HepG2 (cell line): ENCODE data around the gene SPHK1. TPM values are rescaled to one million over a fixed set of nuclear protein-coding genes. Genes with fewer than 3 reads are reported as not detected.

ENCODE experiments used
- AGO2 ChIP-seq: fragments of 200-400 bp; formaldehyde crosslinking; optimal IDR thresholded peaks from 2 replicates; pipeline ENCODE3; 2017; ENCODE audit warnings: mild to moderate bottlenecking, low read depth, low read length, moderate library complexity
- CBX2 ChIP-seq, 2 experiments: fragments of 200-600 bp in 1 of 2; sonication (generic); formaldehyde crosslinking in 1 of 2; IDR thresholded peaks; 2 replicates each; pipeline versions ENCODE4 v1.7.0 to v1.8.1; 2018 to 2022; ENCODE audit warnings: low read depth in 2 of 2, low read length in 1 of 2, mild to moderate bottlenecking in 1 of 2, missing genetic modification reagents in 1 of 2
- FOXA1 ChIP-seq, 2 experiments: fragments of 450-650 bp in 1 of 2; sonication (generic) in 1 of 2; formaldehyde crosslinking in 1 of 2; IDR thresholded peaks; 2 replicates each; pipeline versions ENCODE4 v1.4.0 to v1.6.1; 2016 to 2020; ENCODE audit warnings: missing genetic modification reagents in 1 of 2
- GABPB1 ChIP-seq: IDR thresholded peaks from 2 replicates; pipeline ENCODE4 v1.6.1; 2016; ENCODE audit warnings: mild to moderate bottlenecking, missing genetic modification reagents, moderate library complexity, missing compliant biosample characterization
- GFI1 ChIP-seq: sonication (generic); formaldehyde crosslinking; IDR thresholded peaks from 2 replicates; pipeline ENCODE4 v1.5.0; 2020; ENCODE audit warnings: missing genetic modification reagents, mild to moderate bottlenecking, borderline replicate concordance
- HDAC6 ChIP-seq: fragments of 200-600 bp; sonication (generic); IDR thresholded peaks from 2 replicates; pipeline ENCODE4 v1.7.0; 2017; ENCODE audit warnings: mild to moderate bottlenecking, antibody characterized with exemption, low read length, low read depth
- NRL ChIP-seq: sonication (generic); formaldehyde crosslinking; IDR thresholded peaks from 2 replicates; pipeline ENCODE4 v1.5.0; 2020; ENCODE audit warnings: missing genetic modification reagents, mild to moderate bottlenecking, moderate library complexity, borderline replicate concordance
- PHF20 ChIP-seq: sonication (generic); formaldehyde crosslinking; IDR thresholded peaks from 2 replicates; pipeline ENCODE4 v1.5.0; 2020; ENCODE audit warnings: mild to moderate bottlenecking, missing genetic modification reagents
- SETDB1 ChIP-seq: sonication (generic); formaldehyde crosslinking; IDR thresholded peaks from 2 replicates; pipeline ENCODE4 v1.5.1; 2020; ENCODE audit warnings: missing genetic modification reagents, mild to moderate bottlenecking, borderline replicate concordance
- SNAPC5 ChIP-seq: sonication (generic); formaldehyde crosslinking; IDR thresholded peaks from 2 replicates; pipeline ENCODE4 v1.8.1; 2023; ENCODE audit warnings: mild to moderate bottlenecking, missing genetic modification reagents, borderline replicate concordance
- TFE3 ChIP-seq: IDR thresholded peaks from 2 replicates; pipeline ENCODE4 v1.6.1; 2016
- TP53 ChIP-seq: sonication (generic); formaldehyde crosslinking; conservative IDR thresholded peaks from 2 replicates; pipeline ENCODE4 v1.4.0; 2020; ENCODE audit warnings: missing genetic modification reagents
- ZBTB20 ChIP-seq: sonication (generic); formaldehyde crosslinking; IDR thresholded peaks from 2 replicates; pipeline ENCODE4 v1.8.1; 2023; ENCODE audit warnings: missing genetic modification reagents, low read depth, mild to moderate bottlenecking, borderline replicate concordance
- ZMAT3 ChIP-seq: sonication (generic); formaldehyde crosslinking; conservative IDR thresholded peaks from 2 replicates; pipeline ENCODE4 v1.7.0; 2021; ENCODE audit warnings: missing genetic modification reagents
- ZNF205 ChIP-seq: IDR thresholded peaks from 2 replicates; pipeline ENCODE4 v1.6.1; 2018; ENCODE audit warnings: missing biosample characterization, missing genetic modification reagents
- ZNF329 ChIP-seq: sonication (generic); formaldehyde crosslinking; IDR thresholded peaks from 2 replicates; pipeline ENCODE4 v1.9.0; 2021; ENCODE audit warnings: low read depth, mild to moderate bottlenecking, missing genetic modification reagents
- ZNF512 ChIP-seq: sonication (generic); formaldehyde crosslinking; IDR thresholded peaks from 2 replicates; pipeline ENCODE4 v1.4.0; 2020; ENCODE audit warnings: mild to moderate bottlenecking, missing genetic modification reagents
- ZNF704 ChIP-seq: sonication (generic); formaldehyde crosslinking; IDR thresholded peaks from 2 replicates; pipeline ENCODE4 v1.8.1; 2023; ENCODE audit warnings: mild to moderate bottlenecking, inconsistent platforms, moderate library complexity, missing genetic modification reagents, borderline replicate concordance
- ZNF747 ChIP-seq: sonication (generic); formaldehyde crosslinking; IDR thresholded peaks from 2 replicates; pipeline ENCODE4 v1.8.1; 2023; ENCODE audit warnings: missing genetic modification reagents, mild to moderate bottlenecking, borderline replicate concordance
- ZNF780A ChIP-seq: sonication (generic); formaldehyde crosslinking; IDR thresholded peaks from 2 replicates; pipeline ENCODE4 v1.8.0; 2022; ENCODE audit warnings: mild to moderate bottlenecking, missing genetic modification reagents, moderate library complexity
- ZNF788 ChIP-seq: sonication (generic); formaldehyde crosslinking; IDR thresholded peaks from 2 replicates; pipeline ENCODE4 v1.5.0; 2020; ENCODE audit warnings: mild to moderate bottlenecking, missing genetic modification reagents, borderline replicate concordance
- ZNF816 ChIP-seq: sonication (generic); formaldehyde crosslinking; IDR thresholded peaks from 2 replicates; pipeline ENCODE4 v1.8.0; 2022; ENCODE audit warnings: missing genetic modification reagents, mild to moderate bottlenecking, borderline replicate concordance
- ZNF891 ChIP-seq: sonication (generic); formaldehyde crosslinking; IDR thresholded peaks from 2 replicates; pipeline ENCODE4 v1.5.0; 2020; ENCODE audit warnings: mild to moderate bottlenecking, missing genetic modification reagents
- ZSCAN9 ChIP-seq: IDR thresholded peaks from 2 replicates; pipeline ENCODE4 v1.6.1; 2016; ENCODE audit warnings: borderline replicate concordance
- polyA plus RNA-seq, 8 experiments: library from polyadenylated mRNA; depleted of rRNA in 3 of 8; stranded (reverse) in 7 of 8; unstranded in 1 of 8; fragments of >200 nt; fragmentation: Illumina TruSeq in 4 of 8; extraction: Trizol in 4 of 8; gene quantifications; 2 replicates each; pipeline versions ENCODE4 v1.2.1 to v1.2.3, GENCODE V29; 2011 to 2016; ENCODE audit warnings: low read depth in 4 of 8, missing spikeins in 1 of 8, mixed read lengths in 1 of 8; ENCODE audit not compliant: insufficient read depth in 1 of 8
- total RNA-seq, 5 experiments: library from RNA; depleted of rRNA; stranded (reverse); fragments of >200 nt; fragmentation: Illumina TruSeq; extraction: Trizol; gene quantifications; 2 replicates each; pipeline ENCODE4 v1.2.3, GENCODE V29; 2016; ENCODE audit warnings: low read depth in 1 of 5

SPHK1 gene
- total and polyA plus RNA-seq, 2 of the 13 experiments (the other 11 are each of a cell fraction or from before 2014, with no cell fraction given): 129 to 160 TPM

- no peak for TF ChIP-seq CBX2 (IDR thresholded peaks at IDR 0.05; ENCODE audit: low read depth, low read length)
- TF ChIP-seq CBX2 (CRISPR knock-in tag; IDR thresholded peaks at IDR 0.05; ENCODE audit: low read depth): 0 out of 2 replicates have a peak, but pooled peaks have one; percentile 51
- TF ChIP-seq ZNF891 (CRISPR knock-in tag): peak; percentile 92; the same call in 1 of the 2 replicates
- no peak for TF ChIP-seq ZNF329 (CRISPR knock-in tag)
- no peak for TF ChIP-seq SETDB1 (CRISPR knock-in tag)
- no peak for TF ChIP-seq ZNF512 (CRISPR knock-in tag)
- no peak for TF ChIP-seq ZNF780A
- TF ChIP-seq PHF20 (CRISPR knock-in tag): 0 out of 2 replicates have a peak, but pooled peaks have one; percentile 13
- TF ChIP-seq ZNF747 (CRISPR knock-in tag): peak; percentile 41; the same call in 1 of the 2 replicates
- no peak for TF ChIP-seq TP53 (CRISPR knock-in tag)
- TF ChIP-seq ZMAT3 (CRISPR knock-in tag): no peak; the same call in 1 of the 2 replicates
- TF ChIP-seq ZNF788 (CRISPR knock-in tag): 0 out of 2 replicates have a peak, but pooled peaks have one; percentile 84
- TF ChIP-seq ZBTB20 (CRISPR knock-in tag): peak; percentile 9; the same call in 1 of the 2 replicates
- peak; percentile 99 for TF ChIP-seq AGO2
- peak; percentile 19; the same call in 1 of the 2 replicates for TF ChIP-seq TFE3 (CRISPR knock-in tag)
- TF ChIP-seq ZSCAN9 (CRISPR knock-in tag): peak; percentile 62; the same call in 1 of the 2 replicates
- peak; percentile 71; the same call in 1 of the 2 replicates for TF ChIP-seq GFI1
- TF ChIP-seq ZNF205 (CRISPR knock-in tag): peak; percentile 20; the same call in 1 of the 2 replicates
- TF ChIP-seq FOXA1 (IDR thresholded peaks at IDR 0.05): no peak
- TF ChIP-seq FOXA1 (CRISPR knock-in tag; IDR thresholded peaks at IDR 0.05): 0 out of 2 replicates have a peak, but pooled peaks have one; percentile 31
- peak; percentile 67; the same call in 1 of the 2 replicates for TF ChIP-seq HDAC6
- 0 out of 2 replicates have a peak, but pooled peaks have one; percentile 8 for TF ChIP-seq SNAPC5 (CRISPR knock-in tag)
- TF ChIP-seq ZNF704 (CRISPR knock-in tag): peak; percentile 78; the same call in 1 of the 2 replicates
- TF ChIP-seq ZNF816 (CRISPR knock-in tag): peak; percentile 69; the same call in 1 of the 2 replicates
- TF ChIP-seq NRL (CRISPR knock-in tag): peak; percentile 85
- TF ChIP-seq GABPB1 (CRISPR knock-in tag): peak; percentile 28
These were observed 725 bp upstream of the SPHK1 start (continued) for GRCh38 chr17:76383546-76384221.
